ENCODE results near the gene LRRK2. TPM values are rescaled to one million over a fixed set of nuclear protein-coding genes. Genes with fewer than 3 reads are reported as not detected.
"Not testable (repeated sequence)": the region's sequence is repeated elsewhere in the genome, so short reads cannot be mapped to it uniquely, and the experiment has no call there.

The LRRK2 gene
- polyA plus RNA-seq, 4 donors, result 0.22 to 1.7 (median 0.99) TPM

DNA sequence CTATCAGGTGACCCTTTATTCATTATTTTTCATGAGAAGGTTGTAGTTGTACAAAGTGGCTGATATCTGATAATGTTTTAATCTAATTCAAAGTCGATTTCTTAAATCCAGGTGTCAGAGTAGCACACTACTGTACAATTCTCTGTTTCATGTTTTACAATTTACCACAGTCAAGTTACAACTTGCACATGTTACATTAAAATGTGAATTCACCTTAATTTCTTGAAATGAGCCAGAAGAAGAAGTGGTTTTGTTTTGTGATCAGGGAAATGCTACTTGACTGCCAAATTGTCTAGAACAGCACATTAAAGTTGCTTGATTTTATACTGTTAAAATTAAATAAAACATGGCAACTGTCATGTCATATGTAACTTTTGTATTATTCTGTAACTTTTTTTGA is 23.2 kb downstream of the LRRK2 start:
- WGBS, 3 donors, result 42 to 63% (median 56%) methylated on average over 1 of the region's 1 CpG
- FAIRE-seq, result no peak

GRCh38 chr12:40248585-40249297 is 23.9 kb downstream of the LRRK2 start:
- WGBS, 3 donors, result 61 to 75% (median 69%) methylated on average over 4 of the region's 4 CpGs
- H3K4me3 ChIP-seq (ENCODE audit: low read depth in 1 of 3, low read length in 3 of 3), result no peak overlapping the region
- H3K27me3 ChIP-seq (ENCODE audit: control insufficient read depth in 3 of 3, insufficient read depth in 3 of 3, low read length in 3 of 3), result no peaks in the 10 kb centered on the region
- no peaks in the 10 kb centered on the region for H3K9me3 ChIP-seq (ENCODE audit: control insufficient read depth in 2 of 2, insufficient read depth in 1 of 2, low read depth in 1 of 2, low read length in 1 of 2)
- FAIRE-seq (peak; percentile 19), DNase-seq (no peak)
- no peaks in the 10 kb centered on the region for H3K4me1 ChIP-seq (ENCODE audit: control insufficient read depth in 3 of 3, insufficient read depth in 2 of 3, low read depth in 1 of 3, low read length in 2 of 3)
- H3K27ac ChIP-seq (ENCODE audit: low read depth in 1 of 3, low read length in 2 of 3), result no peak overlapping the region
- H3K36me3 ChIP-seq (ENCODE audit: control insufficient read depth in 3 of 3, insufficient read depth in 2 of 3, low read depth in 1 of 3, low read length in 3 of 3), result no peaks in the 10 kb centered on the region

More for the DNA sequence above, 23.2 kb downstream of the LRRK2 start:
- no peaks in the 10 kb centered on the region for H3K9me3 ChIP-seq (ENCODE audit: control insufficient read depth in 2 of 2, insufficient read depth in 1 of 2, low read depth in 1 of 2, low read length in 1 of 2)
- H3K27ac ChIP-seq (ENCODE audit: low read depth in 1 of 3, low read length in 2 of 3), result no peak overlapping the region
- H3K4me3 ChIP-seq (ENCODE audit: low read depth in 1 of 3, low read length in 3 of 3), result no peak overlapping the region
- DNase-seq, result no peak
- H3K36me3 ChIP-seq (ENCODE audit: control insufficient read depth in 3 of 3, insufficient read depth in 2 of 3, low read depth in 1 of 3, low read length in 3 of 3), result no peaks in the 10 kb centered on the region
- H3K4me1 ChIP-seq (ENCODE audit: control insufficient read depth in 3 of 3, insufficient read depth in 2 of 3, low read depth in 1 of 3, low read length in 2 of 3), result no peaks in the 10 kb centered on the region
- H3K27me3 ChIP-seq (ENCODE audit: control insufficient read depth in 3 of 3, insufficient read depth in 3 of 3, low read length in 3 of 3), result no peaks in the 10 kb centered on the region

DNA sequence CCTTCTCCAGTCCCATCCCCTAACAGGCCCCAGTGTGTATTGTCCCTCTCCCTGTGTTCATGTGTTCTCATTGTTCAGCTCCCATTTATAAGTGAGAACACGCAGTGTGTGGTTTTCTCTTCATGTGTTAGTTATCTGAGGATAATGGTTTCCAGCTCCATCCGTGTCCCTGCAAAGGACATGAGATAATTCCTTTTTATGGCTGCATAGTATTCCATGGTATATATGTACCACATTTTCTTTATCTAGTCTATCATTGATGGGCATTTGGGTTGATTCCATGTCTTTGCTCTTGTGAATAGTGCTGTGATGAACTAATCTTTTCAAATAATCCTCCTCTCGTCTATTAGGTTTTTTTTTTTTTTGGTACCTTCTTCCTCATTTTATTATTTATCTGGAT is 25.9 kb downstream of the LRRK2 start:
- H3K36me3 ChIP-seq (ENCODE audit: control insufficient read depth in 3 of 3, insufficient read depth in 2 of 3, low read depth in 1 of 3, low read length in 3 of 3); H3K4me1 ChIP-seq (ENCODE audit: control insufficient read depth in 3 of 3, insufficient read depth in 2 of 3, low read depth in 1 of 3, low read length in 2 of 3); FAIRE-seq; H3K4me3 ChIP-seq (ENCODE audit: low read depth in 1 of 3, low read length in 3 of 3); H3K9me3 ChIP-seq (ENCODE audit: control insufficient read depth in 2 of 2, insufficient read depth in 1 of 2, low read depth in 1 of 2, low read length in 1 of 2); H3K27me3 ChIP-seq (ENCODE audit: control insufficient read depth in 3 of 3, insufficient read depth in 3 of 3, low read length in 3 of 3); DNase-seq; H3K27ac ChIP-seq (ENCODE audit: low read depth in 1 of 3, low read length in 2 of 3): not testable (repeated sequence)
- WGBS, 3 donors, result 82 to 94% (median 90%) methylated on average over 3 of the region's 3 CpGs

GRCh38 chr12:40253936-40254335 is 29.1 kb downstream of the LRRK2 start:
- 4 to 47% (median 29%) methylated on average over 1 of the region's 1 CpG for WGBS, 3 donors
- Histone ChIP-seq H3K36me3 (ENCODE audit: control insufficient read depth in 3 of 3, insufficient read depth in 2 of 3, low read depth in 1 of 3, low read length in 3 of 3) (no peaks in the 10 kb centered on the region), H3K27me3 (ENCODE audit: control insufficient read depth in 3 of 3, insufficient read depth in 3 of 3, low read length in 3 of 3) (no peaks in the 10 kb centered on the region), H3K27ac (ENCODE audit: low read depth in 1 of 3, low read length in 2 of 3) (no peak overlapping the region), H3K4me3 (ENCODE audit: low read depth in 1 of 3, low read length in 3 of 3) (no peak overlapping the region), H3K9me3 (ENCODE audit: control insufficient read depth in 2 of 2, insufficient read depth in 1 of 2, low read depth in 1 of 2, low read length in 1 of 2) (no peaks in the 10 kb centered on the region), H3K4me1 (ENCODE audit: control insufficient read depth in 3 of 3, insufficient read depth in 2 of 3, low read depth in 1 of 3, low read length in 2 of 3) (no peaks in the 10 kb centered on the region)
- no peak for FAIRE-seq
- DNase-seq, result no peak

DNA sequence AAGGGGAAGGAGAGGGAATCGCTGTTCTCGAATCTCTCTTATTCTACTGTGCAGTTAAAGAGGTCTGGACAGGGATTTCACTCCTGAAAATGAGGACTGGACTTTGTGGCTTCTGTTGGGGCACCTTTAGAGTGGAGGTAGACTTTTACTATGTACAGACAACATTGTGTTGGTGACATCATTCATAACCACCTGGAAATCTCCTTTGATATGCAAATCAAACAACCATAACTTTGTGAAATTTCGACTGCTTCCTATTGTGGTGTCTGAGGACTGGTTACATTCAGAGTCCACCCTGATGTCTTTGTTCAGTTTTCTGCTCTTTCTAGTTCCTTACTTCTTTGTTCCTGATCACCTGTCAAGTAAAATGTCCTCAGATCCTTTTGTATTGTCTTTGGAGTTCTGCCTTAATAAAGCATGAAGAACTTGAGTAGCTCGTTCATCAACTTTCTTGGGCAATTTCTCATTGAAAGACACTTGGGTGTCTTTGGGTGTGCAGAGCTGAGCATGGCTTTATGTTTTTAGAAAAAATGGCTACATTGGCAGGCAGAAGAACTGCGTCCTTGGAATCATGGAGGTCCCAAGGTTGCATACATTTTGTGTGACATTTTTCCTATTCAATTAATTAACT is 29.8 kb downstream of the LRRK2 start:
- no peak for DNase-seq
- H3K9me3 ChIP-seq (ENCODE audit: control insufficient read depth in 2 of 2, insufficient read depth in 1 of 2, low read depth in 1 of 2, low read length in 1 of 2), result no peaks in the 10 kb centered on the region
- no peak overlapping the region for H3K4me3 ChIP-seq (ENCODE audit: low read depth in 1 of 3, low read length in 3 of 3)
- 65 to 84% (median 69%) methylated on average over 5 of the region's 5 CpGs for WGBS, 3 donors
- no peaks in the 10 kb centered on the region for H3K36me3 ChIP-seq (ENCODE audit: control insufficient read depth in 3 of 3, insufficient read depth in 2 of 3, low read depth in 1 of 3, low read length in 3 of 3)
- H3K27ac ChIP-seq (ENCODE audit: low read depth in 1 of 3, low read length in 2 of 3), result no peak overlapping the region
- no peaks in the 10 kb centered on the region for H3K27me3 ChIP-seq (ENCODE audit: control insufficient read depth in 3 of 3, insufficient read depth in 3 of 3, low read length in 3 of 3)
- no peak for FAIRE-seq
- no peaks in the 10 kb centered on the region for H3K4me1 ChIP-seq (ENCODE audit: control insufficient read depth in 3 of 3, insufficient read depth in 2 of 3, low read depth in 1 of 3, low read length in 2 of 3)

DNA sequence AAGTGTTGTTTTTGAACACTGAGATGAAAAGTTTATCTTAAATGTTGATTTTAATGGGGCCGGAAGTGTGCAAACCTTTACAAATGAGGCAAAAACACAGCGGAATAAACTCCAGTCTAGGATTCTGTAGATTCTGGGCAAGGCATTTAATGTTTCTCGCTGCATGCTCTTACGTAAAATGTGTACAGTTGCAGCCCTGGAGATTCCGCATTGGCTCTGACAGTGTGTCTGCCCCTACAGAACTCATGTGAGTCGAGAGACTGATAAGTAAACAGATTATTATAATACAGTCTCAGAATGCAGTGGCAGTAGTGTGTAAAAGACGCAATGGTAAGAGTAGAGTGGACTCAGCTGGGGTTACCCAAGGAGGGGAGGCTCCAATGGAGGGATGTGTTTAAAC is 33.6 kb downstream of the LRRK2 start:
- Histone ChIP-seq H3K4me3 (ENCODE audit: low read depth in 1 of 3, low read length in 3 of 3) (no peak overlapping the region), H3K9me3 (ENCODE audit: control insufficient read depth in 2 of 2, insufficient read depth in 1 of 2, low read depth in 1 of 2, low read length in 1 of 2) (no peaks in the 10 kb centered on the region), H3K36me3 (ENCODE audit: control insufficient read depth in 3 of 3, insufficient read depth in 2 of 3, low read depth in 1 of 3, low read length in 3 of 3) (no peaks in the 10 kb centered on the region), H3K4me1 (ENCODE audit: control insufficient read depth in 3 of 3, insufficient read depth in 2 of 3, low read depth in 1 of 3, low read length in 2 of 3) (no peaks in the 10 kb centered on the region), H3K27me3 (ENCODE audit: control insufficient read depth in 3 of 3, insufficient read depth in 3 of 3, low read length in 3 of 3) (no peaks in the 10 kb centered on the region), H3K27ac (ENCODE audit: low read depth in 1 of 3, low read length in 2 of 3) (no peak overlapping the region)
- peak in 1 of 2 donors; percentile 3 for DNase-seq
- FAIRE-seq, result no peak
- 72 to 87% (median 85%) methylated on average over 7 of the region's 7 CpGs for WGBS, 3 donors

- H3K4me3 ChIP-seq (ENCODE audit: low read depth in 1 of 3, low read length in 3 of 3), result no peak overlapping the region
- no peaks in the 10 kb centered on the region for H3K36me3 ChIP-seq (ENCODE audit: control insufficient read depth in 3 of 3, insufficient read depth in 2 of 3, low read depth in 1 of 3, low read length in 3 of 3)
- FAIRE-seq, result no peak
- H3K9me3 ChIP-seq (ENCODE audit: control insufficient read depth in 2 of 2, insufficient read depth in 1 of 2, low read depth in 1 of 2, low read length in 1 of 2), result no peaks in the 10 kb centered on the region
- H3K27me3 ChIP-seq (ENCODE audit: control insufficient read depth in 3 of 3, insufficient read depth in 3 of 3, low read length in 3 of 3), result no peaks in the 10 kb centered on the region
- DNase-seq, result no peak
- H3K27ac ChIP-seq (ENCODE audit: low read depth in 1 of 3, low read length in 2 of 3), result no peak overlapping the region
- no peaks in the 10 kb centered on the region for H3K4me1 ChIP-seq (ENCODE audit: control insufficient read depth in 3 of 3, insufficient read depth in 2 of 3, low read depth in 1 of 3, low read length in 2 of 3)
Measured at GRCh38 chr12:40261937-40262336, 37.1 kb downstream of the LRRK2 start.

- DNase-seq (no peak), FAIRE-seq (no peak)
- H3K36me3 ChIP-seq (ENCODE audit: control insufficient read depth in 3 of 3, insufficient read depth in 2 of 3, low read depth in 1 of 3, low read length in 3 of 3), result no peaks in the 10 kb centered on the region
- no peak overlapping the region for H3K27ac ChIP-seq (ENCODE audit: low read depth in 1 of 3, low read length in 2 of 3)
- no peaks in the 10 kb centered on the region for H3K27me3 ChIP-seq (ENCODE audit: control insufficient read depth in 3 of 3, insufficient read depth in 3 of 3, low read length in 3 of 3)
- no peak overlapping the region for H3K4me3 ChIP-seq (ENCODE audit: low read depth in 1 of 3, low read length in 3 of 3)
- H3K4me1 ChIP-seq (ENCODE audit: control insufficient read depth in 3 of 3, insufficient read depth in 2 of 3, low read depth in 1 of 3, low read length in 2 of 3), result no peaks in the 10 kb centered on the region
- 57 to 73% (median 71%) methylated on average over 1 of the region's 1 CpG for WGBS, 3 donors
- no peaks in the 10 kb centered on the region for H3K9me3 ChIP-seq (ENCODE audit: control insufficient read depth in 2 of 2, insufficient read depth in 1 of 2, low read depth in 1 of 2, low read length in 1 of 2)
Measured at GRCh38 chr12:40262657-40263056, 37.9 kb downstream of the LRRK2 start.
